Measurements from ENCODE around the gene DIS3L.
"Not testable (repeated sequence)": the region's sequence is repeated elsewhere in the genome, so short reads cannot be mapped to it uniquely, and the experiment has no call there.

The DIS3L gene

DNA sequence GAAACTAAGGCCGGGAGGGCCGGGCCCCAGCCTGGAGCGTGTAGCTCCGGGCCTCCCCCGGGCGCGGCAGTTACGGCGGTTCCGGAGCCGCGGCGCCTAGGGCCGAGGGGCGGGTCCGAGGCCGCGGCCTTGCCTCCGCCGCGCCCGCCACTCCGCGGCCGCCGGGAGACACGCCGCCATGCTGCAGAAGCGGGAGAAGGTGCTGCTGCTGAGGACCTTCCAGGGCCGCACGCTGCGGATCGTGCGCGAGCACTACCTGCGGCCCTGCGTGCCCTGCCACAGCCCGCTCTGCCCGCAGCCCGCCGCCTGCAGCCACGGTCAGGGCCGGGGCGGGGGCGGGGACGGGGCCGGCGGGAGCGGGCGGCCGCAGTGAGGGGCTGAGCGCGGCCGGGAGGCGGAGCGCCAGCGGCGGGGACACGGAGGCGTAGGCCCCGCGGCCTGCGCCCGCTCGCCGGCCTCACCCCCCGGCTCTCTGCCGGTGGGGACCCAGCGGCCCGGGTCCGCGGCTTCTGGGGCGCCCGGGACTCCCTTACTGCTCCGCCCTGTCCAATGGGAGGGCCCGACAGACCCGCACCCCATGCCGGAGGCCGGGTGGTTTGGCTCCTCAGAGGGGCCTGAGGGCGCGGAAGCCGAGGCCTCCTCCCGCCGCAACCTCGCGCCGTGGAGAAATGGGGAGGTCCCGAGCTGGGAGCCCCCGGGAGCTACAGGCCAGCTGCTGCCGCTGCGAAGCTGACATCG is at the start of gene DIS3L:
Gene DIS3L, plus strand, starts transcription at position 150 of the 738 bp plus-strand sequence. Its CDS starts 29 bp downstream, at position 179.
- DNase-seq, result peak; percentile 29

DNA sequence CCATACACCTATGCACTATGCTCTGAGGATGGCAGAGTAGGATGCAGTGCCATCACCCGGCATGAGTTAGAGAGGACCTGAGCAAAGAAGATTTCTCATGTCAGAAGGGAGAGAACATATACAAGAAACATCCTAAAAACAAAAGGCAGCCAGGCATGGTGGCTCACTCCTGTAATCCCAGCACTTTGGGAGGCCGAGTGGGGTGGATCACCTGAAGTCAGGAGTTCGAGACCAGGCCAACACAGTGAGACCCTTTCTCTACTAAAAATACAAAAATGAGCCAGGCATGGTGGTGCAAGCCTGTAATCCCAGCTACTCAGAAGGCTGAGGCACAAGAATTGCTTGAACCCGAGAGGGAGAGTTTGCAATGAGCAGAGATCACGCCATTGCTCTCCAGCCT is 47.5 kb upstream of the DIS3L start:
- not testable (repeated sequence) for DNase-seq

DNA sequence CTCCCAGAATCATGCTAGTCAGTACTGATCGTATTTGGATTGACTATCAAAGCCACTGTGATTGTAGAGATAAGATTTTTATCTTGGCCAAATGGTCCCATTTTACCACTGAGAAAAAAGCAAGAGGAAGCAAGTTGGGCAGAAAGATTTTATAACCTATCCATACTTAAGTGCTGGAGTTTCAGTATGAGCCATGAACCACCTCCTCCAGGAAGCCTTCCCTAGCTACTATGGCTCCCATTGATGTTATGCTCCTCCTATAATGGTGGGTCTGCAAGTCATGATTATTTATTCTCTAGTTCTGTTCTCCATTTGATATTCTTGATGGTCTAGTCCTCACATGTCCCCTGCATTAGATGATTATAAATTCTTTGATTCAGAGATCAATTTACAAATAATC is 46.4 kb upstream of the DIS3L start:
- no peak for DNase-seq

DNA sequence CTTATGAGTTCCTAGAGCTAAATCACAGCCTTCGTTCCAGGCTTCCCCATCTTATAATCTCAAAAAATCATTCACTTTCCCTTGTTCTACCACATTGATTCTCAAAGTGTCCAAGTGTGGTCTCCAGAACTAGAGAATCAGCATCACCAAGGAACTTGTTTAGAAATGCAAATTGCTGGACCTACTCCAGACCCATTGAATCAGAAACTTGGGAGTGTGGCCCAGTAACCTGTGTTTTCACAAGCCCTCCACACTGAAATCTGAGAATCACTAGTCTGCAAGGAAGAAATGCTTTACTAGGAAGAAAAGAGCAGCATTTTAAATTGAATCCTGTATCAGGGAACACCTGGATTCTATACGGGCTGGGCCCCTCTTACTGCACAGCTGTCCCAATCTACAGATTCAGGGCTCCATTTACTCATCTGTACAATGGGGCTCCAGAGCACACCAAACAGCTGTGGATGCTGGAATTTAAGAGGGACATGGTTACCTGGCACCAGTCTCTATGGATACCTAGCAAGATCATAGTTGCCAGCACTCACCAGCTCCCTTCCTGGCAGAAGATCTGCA is 43.7 kb upstream of the DIS3L start:
- DNase-seq, result no peak

DNA sequence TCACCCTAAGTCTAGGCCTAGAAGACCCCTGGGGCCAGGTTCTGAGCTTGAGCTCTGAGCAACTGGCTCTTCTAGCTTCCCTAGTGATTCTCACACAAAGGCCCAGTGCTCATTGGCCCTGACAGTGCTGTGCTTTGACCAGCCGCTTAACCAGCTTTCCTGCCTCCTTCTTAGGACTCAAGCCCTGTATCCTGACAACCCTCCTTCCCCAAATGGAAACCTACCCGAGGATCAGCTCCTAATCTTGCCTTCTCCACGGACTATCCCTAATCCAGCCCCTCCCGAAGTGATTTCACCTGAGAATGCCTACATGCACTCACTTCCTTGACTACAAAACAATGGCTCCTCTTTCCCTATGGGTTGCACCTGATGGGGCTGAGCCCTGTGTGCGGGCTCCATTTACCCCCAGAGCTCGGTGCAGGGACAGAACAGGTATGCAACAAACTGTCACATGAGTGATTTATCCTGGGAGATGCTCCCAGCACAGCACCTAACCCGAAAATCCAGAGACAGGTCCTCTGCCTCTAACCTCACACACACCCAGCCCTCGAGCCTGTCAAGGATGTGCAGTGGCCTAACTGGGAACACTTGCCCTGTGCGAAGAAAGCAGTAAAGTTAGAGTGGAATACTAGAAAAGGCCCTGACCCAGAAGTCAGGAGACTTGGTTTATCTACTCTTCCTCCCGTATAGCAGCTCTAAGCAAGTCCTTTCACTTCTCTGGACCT is 42.1 kb upstream of the DIS3L start:
- DNase-seq, result no peak

DNA sequence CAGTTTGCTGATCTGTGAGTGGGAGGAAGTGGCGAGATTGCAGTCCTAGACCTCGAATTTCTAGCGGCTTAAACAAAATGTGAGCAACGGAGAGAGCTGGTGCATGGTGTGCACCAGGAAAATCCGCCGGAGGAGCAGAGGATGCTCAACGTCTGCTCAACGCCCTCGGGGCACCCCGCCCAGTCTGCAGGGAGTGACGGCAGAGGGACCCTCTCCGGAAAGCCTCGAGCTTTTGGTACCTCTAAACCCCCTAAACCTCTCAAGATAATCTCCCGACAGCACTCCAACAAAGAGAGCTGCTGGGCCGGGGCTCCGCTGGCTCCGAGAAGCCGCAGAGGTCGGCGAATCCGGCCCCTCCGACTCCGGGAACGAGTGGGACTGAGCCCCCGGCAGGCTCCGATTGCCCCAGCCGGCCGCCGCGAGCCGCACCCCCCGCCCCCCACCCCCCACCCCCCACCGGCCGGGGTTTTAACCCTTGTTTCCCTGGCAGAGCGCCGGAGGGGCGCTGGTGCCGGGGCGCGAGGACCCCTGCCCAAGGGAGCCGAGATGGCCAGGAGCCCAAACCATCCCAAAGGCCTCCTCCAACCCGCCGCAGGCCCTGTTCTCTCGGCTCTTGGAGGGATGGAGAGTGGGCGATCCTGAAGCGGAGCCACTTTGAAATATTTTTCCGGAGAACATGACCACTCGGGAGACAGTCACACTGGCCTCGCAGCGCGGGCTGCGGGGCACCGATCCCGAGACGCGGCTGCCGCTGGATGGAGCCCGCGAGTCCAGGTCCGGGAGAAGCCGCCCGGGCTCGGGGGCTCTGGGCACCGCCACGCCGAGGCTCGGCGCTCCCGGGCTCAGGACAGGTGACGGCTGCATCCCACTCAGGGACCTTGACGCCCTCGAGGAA is 41.3 kb upstream of the DIS3L start:
- DNase-seq, result peak; percentile 13

DNA sequence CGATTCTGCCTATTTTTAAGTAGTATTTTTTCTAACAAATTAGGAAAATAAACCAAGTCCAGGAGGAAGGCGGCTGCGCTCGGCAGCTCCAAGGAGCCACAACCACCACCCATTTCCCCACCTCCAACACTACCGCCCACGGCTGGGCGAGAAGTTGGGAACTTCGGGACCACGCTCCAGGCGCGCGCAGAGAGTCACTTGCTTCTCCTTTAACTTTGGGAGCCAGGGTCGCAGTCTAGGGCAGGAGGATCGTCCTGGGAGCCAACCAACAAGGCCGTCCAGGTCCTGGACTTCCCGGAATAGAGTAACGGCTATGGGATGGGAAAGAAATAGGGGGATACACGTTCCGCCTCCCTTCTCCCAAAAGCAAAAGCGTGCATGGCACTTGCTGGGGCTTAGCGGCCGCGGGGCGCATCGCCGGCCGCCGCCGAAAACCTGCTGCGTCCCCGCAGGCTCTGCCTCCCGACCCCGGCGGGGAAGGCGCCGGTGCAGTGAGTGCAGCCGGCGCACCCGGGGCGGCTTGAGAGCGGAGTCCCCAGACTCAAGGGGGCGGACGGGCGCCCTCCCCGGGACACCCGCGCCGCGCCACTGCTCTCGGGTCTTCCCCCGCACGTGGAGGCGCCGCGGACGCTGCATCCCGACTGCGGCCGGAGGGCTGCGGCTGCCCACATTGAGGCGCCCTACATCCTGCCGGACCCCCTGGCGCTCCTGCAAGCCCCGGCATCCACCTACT is 40.5 kb upstream of the DIS3L start:
- DNase-seq, result no peak

DNA sequence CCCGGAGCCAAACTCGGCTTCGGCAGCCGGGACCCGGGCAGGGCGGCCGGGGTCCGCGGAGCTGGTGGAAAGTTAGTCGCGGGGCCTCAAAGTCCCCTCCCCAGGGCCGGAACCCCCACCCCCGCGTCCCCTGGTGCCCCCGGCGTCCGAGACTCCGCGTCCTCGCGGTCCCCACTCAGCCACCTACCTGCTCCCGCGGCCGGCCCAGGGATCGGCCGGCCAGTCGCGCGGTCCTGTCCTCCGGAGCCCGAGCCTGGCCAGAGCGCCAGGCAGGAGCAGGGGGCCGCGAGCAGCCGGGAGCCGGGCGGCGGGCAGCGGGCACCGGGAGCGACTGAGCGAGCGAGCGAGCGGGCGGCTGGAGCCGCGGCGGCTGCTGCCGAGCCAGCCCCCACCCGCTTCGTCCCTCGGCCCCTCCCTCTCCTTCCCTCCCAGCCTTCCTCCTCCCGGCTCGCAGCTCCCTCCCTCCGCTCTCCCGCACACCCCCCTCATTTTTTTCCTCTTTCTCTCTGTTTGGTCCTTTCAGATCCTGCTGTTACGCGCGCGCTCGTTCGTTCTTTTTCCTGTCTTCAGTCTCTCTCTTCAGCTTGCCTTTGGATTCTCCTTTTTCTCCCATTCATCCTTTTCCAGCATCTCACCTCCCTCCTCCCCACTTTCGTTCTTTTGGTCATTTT is 39.8 kb upstream of the DIS3L start, which contains the start of gene MEGF11:
Gene MEGF11, minus strand, starts transcription at position 333 of the 671 bp plus-strand sequence. CDS start 125,347 bp downstream, outside the sequence.
- DNase-seq, result peak; percentile 37

DNA sequence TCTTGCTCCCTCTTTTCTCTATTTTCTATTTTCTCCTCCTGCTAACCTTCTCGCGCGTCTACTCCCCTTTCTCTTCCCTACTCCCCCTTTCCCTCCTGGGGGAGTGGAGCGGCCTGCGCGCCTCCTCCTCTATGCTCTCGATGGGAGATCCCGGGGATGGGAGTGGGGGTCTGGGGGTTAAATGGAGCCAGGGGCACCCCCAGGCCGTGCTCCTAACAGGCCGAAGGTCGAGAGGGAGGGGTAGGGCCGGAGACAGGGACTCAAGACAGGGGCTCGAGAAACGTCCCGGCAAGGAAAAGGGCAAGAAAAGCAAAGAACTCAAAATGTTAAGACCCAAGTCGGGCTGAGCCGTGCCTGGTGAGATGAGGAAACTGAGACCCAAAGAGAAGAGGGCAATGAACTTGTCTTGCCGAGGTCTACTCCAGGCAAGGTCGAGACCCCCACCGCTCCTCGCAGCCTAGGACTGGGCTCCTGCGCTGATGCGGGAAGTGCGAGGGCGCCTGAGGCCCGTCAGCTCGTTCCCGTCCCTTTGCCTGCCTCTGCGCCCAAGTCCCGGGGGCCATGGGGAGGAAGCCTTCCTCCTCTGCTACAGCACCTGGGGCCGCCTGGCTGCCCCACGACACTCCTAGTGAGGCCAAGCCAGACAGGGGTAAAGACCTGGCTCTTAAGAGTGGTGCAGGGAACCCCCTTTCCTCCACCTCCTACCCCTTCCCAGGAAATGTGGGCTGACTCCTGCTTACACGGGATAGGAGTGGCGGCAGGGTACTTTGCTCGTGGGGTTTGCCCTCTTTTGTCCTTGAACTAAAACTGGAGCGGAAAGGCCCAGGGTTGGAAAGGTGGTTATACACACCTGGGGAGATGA is 39.0 kb upstream of the DIS3L start:
- no peak for DNase-seq

DNA sequence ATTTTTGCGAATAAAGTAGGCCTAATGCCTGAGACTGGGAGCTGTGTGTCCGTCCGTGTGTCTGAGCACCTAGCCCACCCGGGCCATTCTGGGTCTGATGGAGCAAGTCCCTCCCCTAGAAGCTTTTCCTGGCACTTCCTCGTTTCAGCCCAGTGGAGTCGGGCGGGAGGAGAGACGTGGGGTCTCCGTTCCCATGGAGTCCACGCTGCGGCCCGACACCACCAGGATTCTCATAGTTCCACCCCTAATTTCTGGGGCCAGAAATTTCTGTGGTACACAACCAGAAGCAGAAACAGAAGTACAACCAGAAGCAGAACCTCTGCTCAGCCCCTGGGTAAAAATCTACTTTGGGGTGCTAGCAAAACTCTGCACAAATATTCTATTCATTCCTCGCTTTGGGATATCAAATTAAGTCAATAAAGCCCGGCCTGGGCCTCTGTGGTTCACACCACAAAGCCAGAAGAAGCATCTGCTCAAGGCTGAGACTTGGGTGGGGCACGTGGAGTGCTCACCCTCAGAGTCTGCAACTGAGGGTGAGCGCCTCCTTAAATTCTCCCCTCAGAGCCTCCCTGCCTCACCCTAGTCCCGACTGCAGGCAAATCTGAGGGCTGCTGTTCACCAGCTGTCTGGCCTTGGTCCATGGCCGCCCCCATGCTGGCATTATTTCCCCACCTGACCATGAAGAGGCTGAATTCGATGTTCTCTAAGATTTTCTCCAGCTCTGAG is 38.3 kb upstream of the DIS3L start:
- no peak for DNase-seq

DNA sequence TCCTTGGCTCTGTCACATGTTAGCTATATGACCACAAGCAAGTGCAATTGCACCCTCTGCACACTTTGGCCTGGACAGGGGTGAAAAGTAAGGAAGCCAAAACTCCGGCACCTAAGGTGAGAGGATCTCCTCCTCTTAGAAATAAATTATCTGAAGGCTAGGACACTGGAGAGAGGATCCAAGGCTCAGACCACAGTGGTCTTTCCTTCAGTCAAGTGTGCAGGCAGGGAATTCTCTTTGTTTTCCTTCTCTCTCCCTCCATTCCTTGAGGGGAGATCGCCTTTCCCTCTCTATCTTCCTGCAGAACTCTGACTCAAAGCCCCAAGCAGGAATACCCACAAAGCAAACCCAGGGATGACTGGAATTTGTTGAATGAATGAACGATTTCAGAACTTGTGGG is 36.7 kb upstream of the DIS3L start:
- DNase-seq, result no peak

DNA sequence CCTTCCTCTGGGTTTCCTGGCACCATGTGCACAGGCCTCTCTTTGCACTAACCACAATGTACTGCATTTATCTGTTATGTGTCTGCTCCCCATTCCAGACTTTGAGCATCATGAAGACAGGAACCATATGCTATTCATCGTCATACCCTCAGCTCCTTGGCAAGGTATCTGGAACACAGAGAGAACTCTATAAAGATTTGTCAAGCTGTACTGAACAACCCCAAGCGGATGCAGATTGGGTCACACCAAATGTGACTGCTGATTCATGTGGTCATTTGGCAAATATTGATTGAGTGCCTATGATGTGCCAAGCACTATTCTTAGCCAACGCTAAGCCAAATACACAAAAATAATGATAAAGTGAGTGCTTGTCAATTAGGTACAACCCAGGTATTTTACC is 32.3 kb upstream of the DIS3L start:
- no peak for DNase-seq

DNA sequence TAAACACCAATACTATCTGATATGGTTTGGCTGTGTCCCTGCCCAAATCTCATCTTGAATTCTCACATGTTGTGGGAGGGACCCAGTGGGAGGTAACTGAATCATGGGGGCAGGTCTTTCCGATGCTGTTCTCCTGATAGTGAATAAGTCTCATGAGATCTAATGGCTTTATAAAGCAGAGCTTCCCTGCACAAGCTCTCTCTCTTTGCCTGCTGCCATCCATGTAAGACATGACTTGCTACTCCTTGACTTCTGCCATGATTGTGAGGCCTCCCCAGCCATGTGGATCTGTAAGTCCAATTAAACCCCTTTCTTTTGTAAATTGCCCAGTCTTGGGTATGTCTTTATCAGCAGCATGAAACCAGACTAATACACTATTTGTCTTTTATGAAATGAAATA is 30.5 kb upstream of the DIS3L start:
- DNase-seq, result not testable (repeated sequence)

DNA sequence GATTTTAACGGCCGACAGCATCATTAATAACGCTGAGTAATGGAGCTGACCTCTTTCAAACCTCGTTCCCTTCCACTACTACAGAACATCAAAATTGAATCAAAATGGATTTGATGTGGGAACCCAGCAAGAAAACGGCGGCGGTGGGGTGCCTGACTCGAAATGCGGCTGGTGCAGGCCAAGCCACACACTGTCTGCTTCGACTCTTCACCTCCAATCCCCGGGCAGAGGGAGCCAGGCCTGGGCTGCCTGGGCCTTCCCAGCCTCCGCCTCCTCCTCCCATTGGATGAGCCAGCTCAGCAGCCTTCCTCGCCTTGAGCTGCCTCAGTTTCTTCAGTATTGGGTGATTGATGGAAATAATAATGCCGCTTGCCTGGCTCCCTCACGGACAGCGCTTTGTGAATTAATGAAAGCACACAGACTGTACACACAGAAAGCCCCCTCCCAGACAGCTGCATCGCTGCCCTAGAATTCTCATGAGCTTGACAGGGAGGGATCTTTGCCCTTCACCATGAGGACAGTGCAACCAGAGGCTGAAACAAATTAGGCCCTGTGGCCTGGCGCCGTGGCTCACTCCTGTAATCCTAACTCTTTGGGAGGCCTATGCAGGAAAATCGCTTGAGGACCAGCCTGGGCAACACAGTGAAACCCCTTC is 28.4 kb upstream of the DIS3L start:
- DNase-seq, result no peak

DNA sequence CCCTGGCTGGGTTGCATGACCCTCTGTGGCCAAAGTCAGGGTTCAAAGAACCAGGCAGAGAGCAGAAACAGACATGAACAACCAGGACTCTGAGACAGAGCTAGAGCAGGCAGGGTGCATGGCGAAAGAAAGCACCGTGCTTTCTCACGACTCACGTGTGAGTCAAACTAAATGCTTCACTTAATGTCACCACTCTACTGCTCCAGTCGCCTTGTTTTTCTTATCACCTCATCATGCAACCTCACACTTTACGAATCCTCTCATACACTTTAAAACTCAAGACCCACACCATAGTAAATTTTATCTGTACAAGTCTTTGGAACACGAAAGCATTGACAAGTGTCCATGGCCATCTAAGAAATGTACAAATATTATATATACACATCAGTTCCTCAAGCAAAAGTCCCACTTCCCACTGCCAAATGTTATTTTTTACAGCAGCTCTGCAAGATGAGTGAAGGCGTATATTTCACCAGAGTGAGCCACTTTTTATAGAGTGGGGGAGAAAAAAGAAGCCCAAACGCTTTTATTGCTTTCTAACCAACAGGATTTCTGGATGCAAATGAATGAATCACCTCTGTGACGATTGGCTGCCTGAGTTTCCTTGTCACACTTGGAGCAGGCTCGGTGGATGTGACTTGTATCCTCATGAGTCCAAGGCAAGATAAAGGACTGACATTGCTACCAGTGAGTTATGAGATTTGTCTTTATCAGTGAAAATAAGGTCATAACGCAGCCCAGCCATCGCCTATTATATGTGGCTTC is 23.9 kb upstream of the DIS3L start:
- no peak for DNase-seq

DNA sequence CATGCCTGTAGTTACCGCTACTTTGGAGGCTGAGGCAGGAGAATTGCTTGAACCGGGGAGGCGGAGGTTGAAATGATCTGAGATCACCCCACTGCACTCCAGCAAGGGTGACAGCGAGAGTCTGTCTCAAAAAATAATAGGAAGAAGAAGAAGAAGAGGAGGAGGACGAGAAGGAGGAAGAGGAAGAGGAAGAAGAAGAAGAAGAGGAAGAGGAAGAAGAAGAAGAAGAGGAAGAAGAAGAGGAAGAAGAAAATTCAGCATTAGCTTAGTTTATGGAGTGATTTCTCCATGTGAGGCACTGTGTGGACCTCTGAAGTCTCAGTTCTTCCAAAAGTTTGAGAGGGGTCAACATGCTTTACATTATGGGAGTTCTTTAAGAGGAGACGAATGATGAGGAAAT is 22.4 kb upstream of the DIS3L start:
- DNase-seq, result no peak

DNA sequence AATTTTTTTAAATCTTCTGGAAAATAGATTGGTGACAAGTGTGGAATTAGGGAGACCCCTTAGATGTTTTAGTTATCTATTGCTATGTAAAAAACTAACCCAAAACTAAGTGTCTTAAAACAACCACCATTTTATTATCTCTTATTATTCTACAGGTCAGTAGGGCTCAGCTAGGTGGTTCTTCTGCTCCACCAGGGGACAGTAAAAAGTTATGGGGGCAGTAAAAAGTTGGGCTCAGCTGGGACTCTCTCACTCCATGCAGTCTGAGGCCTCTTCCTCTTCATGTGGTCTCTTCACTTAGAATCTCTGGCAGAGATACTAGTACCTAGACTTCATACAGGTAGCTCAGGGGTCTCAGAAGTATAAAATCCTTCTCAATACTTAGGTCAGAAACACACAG is 18.0 kb upstream of the DIS3L start:
- DNase-seq, result no peak

DNA sequence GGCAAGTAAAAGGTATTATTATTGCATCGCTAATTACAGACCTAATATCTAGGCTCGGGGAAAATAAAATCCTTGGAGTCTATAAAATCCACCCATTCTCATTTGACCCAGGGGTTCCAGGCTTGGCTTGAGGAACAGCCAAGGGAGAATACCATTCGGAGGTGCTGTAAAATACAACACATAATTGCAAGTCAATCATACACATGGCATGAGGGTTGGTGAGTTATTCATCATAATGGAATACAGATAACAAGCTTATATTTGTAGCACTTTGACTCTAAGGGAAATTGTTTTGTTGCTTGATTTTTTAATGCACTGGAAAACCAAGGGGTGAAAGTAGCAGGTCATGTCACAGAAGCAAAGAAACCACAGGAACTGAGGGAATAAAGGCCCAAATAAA is 16.8 kb upstream of the DIS3L start:
- DNase-seq, result no peak

DNA sequence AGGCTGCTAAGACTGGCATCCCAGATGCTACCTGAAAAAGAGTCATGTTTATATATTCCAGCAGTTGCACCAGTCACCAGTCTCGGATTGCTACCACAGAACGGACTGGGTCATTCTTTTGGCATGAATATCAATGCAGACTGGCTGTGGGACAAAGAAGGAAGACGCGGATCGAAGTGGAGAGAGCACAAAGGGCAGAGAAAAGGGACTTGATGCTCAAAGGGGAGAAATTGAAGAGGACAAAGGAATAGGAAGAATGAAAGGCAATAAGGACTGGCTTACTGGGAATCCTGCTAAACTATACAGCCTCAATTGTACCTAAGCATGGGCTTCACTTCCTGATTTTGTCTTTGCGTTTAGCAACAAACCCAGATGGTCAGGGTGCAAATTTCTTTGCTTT is 15.3 kb upstream of the DIS3L start:
- DNase-seq, result no peak

All from T1000 (cell line).